GM13977 (cell line): ENCODE results near the gene SBDS.

Source experiments
- DNase-seq: peaks from one replicate; pipeline ENCODE4 v3.0.0; 2012; ENCODE audit warnings: low spot score
- in situ Hi-C: fragments of 300-500 bp; cut with MboI; formaldehyde crosslinking; loops from one replicate; pipeline ENCODE4 v1.12.0; 2022; ENCODE audit warnings: low sequenced_read_pairs, low pct_unique_long_range_greater_than_20kb, mixed read lengths, inconsistent platforms; ENCODE audit not compliant: unreplicated experiment
- TF ChIP-seq, protein P1 (sequence below): IDR thresholded peaks from 2 replicates; pipeline ENCODE4 v1.5.1; 2012; ENCODE audit warnings: mild to moderate bottlenecking, control low read depth; ENCODE audit not compliant: insufficient read depth; ENCODE audit errors: extremely low read depth, missing control alignments

SBDS gene

DNA sequence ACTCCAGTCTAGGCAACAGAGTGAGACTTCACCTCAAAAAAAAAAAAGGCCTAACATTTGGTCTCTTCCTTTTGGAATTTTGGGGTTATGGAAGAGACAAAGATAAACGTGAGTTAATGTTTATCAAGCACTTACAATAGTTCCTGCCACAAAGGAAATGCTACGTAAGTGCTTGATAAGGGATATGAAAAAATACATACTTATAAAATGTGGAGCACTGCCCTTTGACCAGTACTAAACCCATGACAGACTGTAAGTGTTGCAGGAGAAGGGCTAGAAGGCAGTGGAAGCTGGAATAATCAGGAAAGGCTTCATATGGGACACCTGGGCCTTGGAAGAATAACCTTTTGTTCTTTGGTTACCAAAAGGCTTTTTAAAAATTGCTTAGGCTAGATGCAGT, 48.8 kb downstream of the SBDS start:
- DNase-seq: no peak
- in situ Hi-C loops: no loop called here
- TF ChIP-seq, protein P1, sequence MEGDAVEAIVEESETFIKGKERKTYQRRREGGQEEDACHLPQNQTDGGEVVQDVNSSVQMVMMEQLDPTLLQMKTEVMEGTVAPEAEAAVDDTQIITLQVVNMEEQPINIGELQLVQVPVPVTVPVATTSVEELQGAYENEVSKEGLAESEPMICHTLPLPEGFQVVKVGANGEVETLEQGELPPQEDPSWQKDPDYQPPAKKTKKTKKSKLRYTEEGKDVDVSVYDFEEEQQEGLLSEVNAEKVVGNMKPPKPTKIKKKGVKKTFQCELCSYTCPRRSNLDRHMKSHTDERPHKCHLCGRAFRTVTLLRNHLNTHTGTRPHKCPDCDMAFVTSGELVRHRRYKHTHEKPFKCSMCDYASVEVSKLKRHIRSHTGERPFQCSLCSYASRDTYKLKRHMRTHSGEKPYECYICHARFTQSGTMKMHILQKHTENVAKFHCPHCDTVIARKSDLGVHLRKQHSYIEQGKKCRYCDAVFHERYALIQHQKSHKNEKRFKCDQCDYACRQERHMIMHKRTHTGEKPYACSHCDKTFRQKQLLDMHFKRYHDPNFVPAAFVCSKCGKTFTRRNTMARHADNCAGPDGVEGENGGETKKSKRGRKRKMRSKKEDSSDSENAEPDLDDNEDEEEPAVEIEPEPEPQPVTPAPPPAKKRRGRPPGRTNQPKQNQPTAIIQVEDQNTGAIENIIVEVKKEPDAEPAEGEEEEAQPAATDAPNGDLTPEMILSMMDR: no peak

DNA sequence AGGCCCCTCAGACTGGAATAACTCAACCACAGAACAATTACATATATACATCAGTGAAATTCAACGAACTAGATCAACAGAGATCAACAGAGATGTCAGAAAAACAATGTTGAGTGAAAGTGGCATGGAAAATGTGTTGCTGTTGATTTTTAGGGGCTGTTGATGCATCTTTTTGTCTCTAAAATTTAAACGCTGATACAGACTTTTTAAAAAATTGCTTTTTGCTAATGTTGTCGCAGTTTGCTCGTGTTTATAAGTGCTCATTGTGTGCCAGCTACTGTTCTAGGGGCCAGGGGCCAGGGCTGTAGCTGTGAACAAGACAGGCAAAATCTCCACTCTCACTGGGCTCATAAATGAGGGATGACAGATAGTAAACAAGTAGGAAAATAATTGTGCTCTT, 56.1 kb downstream of the SBDS start:
- in situ Hi-C loops: no loop called here
- TF ChIP-seq, protein P1: no peak
- DNase-seq: no peak

DNA sequence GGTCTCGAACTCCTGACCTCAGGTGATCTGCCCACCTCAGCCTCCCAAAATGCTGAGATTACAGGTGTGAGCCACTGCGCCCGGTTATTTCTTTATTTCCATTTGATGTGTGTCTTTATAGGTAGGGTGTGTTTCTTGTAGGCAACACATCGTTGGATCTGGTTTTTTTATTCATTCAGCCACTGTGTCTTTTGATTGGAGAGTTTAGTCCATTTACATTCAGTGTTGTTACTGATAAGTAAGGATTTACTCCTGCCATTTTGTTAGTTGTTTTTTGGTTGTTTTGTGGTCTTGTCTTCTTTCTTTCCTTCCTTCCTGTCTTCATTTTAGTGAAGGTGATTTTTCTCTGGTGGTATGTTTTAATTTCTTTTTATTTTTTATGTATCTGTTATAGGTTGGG, 57.4 kb downstream of the SBDS start:
- in situ Hi-C loops: no loop called here
- TF ChIP-seq, protein P1: no peak
- no peak for DNase-seq
